ENCODE results near the gene DDX5.

DDX5 gene

GRCh38 chr17:64502809-64503208, 3.3 kb downstream of the DDX5 start:
- in situ Hi-C loops (cut with MboI; ENCODE audit: low pct_unique_long_range_greater_than_20kb, low sequenced_read_pairs, unreplicated experiment), result no loop called here
- TF ChIP-seq CTCF (IDR thresholded peaks at IDR 0.05; ENCODE audit: extremely low read depth, insufficient read depth, missing control alignments), result no peak
- DNase-seq (ENCODE audit: low spot score), result no peak

DNA sequence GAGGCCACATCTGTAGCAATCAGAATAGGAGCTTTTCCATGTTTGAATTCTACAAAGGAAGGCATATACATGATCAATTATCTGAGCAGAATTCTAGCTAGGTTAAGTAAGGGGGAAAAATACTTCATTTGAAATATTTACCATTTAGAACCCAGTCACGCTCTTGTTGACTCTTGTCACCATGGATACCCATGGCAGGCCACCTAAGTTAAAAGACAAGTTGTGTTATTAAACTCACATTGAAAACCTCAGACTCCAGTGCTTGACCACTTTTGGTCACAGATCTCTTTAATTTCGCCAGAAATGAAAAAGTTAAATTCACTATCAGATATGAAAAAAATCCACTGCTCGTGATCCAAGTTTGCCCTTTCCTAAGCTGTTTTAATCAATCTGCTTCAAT, 4.1 kb downstream of the DDX5 start:
- TF ChIP-seq CTCF (IDR thresholded peaks at IDR 0.05; ENCODE audit: extremely low read depth, insufficient read depth, missing control alignments), result no peak
- DNase-seq (ENCODE audit: low spot score), result no peak
- in situ Hi-C loops (cut with MboI; ENCODE audit: low pct_unique_long_range_greater_than_20kb, low sequenced_read_pairs, unreplicated experiment), result no loop called here

DNA sequence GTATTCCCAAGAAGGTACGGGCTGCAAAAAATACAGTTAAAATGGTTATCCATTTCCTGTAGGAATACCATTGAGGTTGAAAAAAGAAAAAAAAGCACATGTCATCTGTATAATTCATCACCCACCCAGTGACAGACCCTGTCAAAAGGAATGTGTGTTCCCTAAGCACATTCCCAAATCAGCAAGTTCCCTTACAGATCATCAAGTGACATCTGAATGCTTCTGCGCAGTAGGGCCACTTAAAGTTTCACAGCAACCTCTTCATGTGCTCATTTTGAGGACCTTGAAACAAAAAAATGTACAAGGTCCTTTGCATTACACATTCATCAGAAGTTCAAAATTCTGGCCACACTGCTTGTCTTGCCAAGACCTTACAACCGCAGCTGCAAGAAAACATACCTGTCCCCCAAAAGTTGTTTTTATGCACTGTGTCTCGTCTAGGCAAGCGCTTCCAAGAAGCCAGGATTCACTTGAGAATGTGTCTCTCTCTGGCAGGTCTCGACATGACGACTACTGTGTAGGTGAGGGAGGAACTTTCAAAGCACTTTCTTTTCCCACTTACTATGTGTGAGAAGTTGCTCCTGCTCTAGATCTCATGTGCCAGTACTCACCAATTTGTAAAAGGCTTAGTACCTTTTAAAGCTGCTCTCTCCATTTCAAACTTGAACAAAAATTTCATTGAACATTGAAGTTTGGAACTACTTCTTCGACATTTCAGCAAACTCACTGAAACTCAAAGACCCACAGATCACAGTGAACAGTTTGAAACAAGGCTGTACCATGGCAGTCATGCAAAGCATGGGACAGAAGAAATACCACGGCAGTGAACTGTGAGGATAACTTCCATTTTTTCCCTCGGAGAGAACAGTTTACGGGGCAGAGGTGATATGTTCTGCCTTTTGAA, 5.0 kb downstream of the DDX5 start:
- in situ Hi-C loops (cut with MboI; ENCODE audit: low pct_unique_long_range_greater_than_20kb, low sequenced_read_pairs, unreplicated experiment), result no loop called here
- DNase-seq (ENCODE audit: low spot score), result no peak
- no peak for TF ChIP-seq CTCF (IDR thresholded peaks at IDR 0.05; ENCODE audit: extremely low read depth, insufficient read depth, missing control alignments)

DNA sequence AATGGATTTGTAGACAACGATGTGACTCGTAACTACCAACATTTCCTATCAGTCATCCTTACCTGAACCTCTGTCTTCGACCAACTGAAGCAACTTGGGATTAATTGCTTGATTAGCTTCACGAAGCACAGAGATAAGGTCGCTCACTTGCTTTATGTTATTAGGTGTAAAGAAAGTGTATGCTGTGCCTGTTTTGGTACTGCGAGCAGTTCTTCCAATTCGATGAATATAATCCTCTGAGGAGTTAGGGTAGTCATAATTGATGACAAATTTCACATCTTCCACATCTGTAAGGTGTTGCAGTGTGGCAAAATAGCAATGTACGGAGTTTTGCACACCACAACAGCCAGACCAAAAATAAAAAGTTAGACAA, 5.6 kb downstream of the DDX5 start:
- in situ Hi-C loops (cut with MboI; ENCODE audit: low pct_unique_long_range_greater_than_20kb, low sequenced_read_pairs, unreplicated experiment), result no loop called here

GRCh38 chr17:64499805-64500486, 6.1 kb downstream of the DDX5 start:
- no peak for TF ChIP-seq CTCF (IDR thresholded peaks at IDR 0.05; ENCODE audit: extremely low read depth, insufficient read depth, missing control alignments)
- in situ Hi-C loops (cut with MboI; ENCODE audit: low pct_unique_long_range_greater_than_20kb, low sequenced_read_pairs, unreplicated experiment), result no loop called here
- no peak for DNase-seq (ENCODE audit: low spot score)

More for the DNA sequence above, 5.6 kb downstream of the DDX5 start:
- DNase-seq (ENCODE audit: low spot score), result no peak
- TF ChIP-seq CTCF (IDR thresholded peaks at IDR 0.05; ENCODE audit: extremely low read depth, insufficient read depth, missing control alignments), result no peak

GRCh38 chr17:64498308-64499203, 7.5 kb downstream of the DDX5 start:
- TF ChIP-seq CTCF (IDR thresholded peaks at IDR 0.05; ENCODE audit: extremely low read depth, insufficient read depth, missing control alignments), result no peak
- no peak for DNase-seq (ENCODE audit: low spot score)
- in situ Hi-C loops (cut with MboI; ENCODE audit: low pct_unique_long_range_greater_than_20kb, low sequenced_read_pairs, unreplicated experiment), result no loop called here
